SK-N-SH (cell line): ENCODE data around the gene PPA1. TPM values are rescaled to one million over a fixed set of nuclear protein-coding genes. Genes with fewer than 3 reads are reported as not detected.
"Not testable (repeated sequence)": the region's sequence is repeated elsewhere in the genome, so short reads cannot be mapped to it uniquely, and the experiment has no call there.

ENCODE experiments used
- CTCF ChIA-PET: fragments of 300-600, 350-600 bp; formaldehyde crosslinking; extraction: SDS; loops from one replicate; lab custom pipeline; 2021; lab: Yijun Ruan, JAX
- POLR2A ChIA-PET: fragments of 350-600 bp; sonication (Branson Sonifier 250); formaldehyde crosslinking; extraction: SDS; loops from one replicate; lab custom pipeline; 2020; ENCODE audit warnings: antibody characterized with exemption, inconsistent platforms; lab: Yijun Ruan, JAX
- DNase-seq: peaks from one replicate; pipeline ENCODE4 v3.0.0; 2012
- H2AFZ ChIP-seq: fragments of 200-600 bp; sonication (generic); 2 replicates; pipeline ENCODE4 v1.8.1; 2016; ENCODE audit warnings: antibody characterized with exemption, mild to moderate bottlenecking, low read depth
- H3F3A ChIP-seq: fragments of 200-600 bp; sonication (generic); replicated peaks from 2 replicates; pipeline ENCODE3; 2016; ENCODE audit warnings: antibody characterized with exemption, mild to moderate bottlenecking; ENCODE audit not compliant: insufficient read depth
- H3K27ac ChIP-seq, 2 experiments: fragments of 200-500 bp in 1 of 2; fragments of 200-600 bp in 1 of 2; sonication (Bioruptor generic) in 1 of 2; sonication (generic), shearing (Covaris generic) in 1 of 2; 2 replicates each; pipeline versions ENCODE4 v1.5.1 to v1.6.1; 2014 to 2016; ENCODE audit warnings: low read depth in 2 of 2, inconsistent platforms in 1 of 2, low read length in 1 of 2, mild to moderate bottlenecking in 1 of 2, mixed read lengths in 1 of 2
- H3K27me3 ChIP-seq: fragments of 200-600 bp; sonication (generic), shearing (Covaris generic); 2 replicates; pipeline ENCODE4 v1.6.1; 2016; ENCODE audit warnings: mixed run types; ENCODE audit not compliant: insufficient read depth
- H3K36me3 ChIP-seq, 2 experiments: fragments of 200-500 bp in 1 of 2; fragments of 200-600 bp in 1 of 2; sonication (Bioruptor generic) in 1 of 2; sonication (generic) in 1 of 2; replicated peaks in 1 of 2; 2 replicates each; pipeline versions ENCODE3 to v1.5.1; 2014 to 2016; ENCODE audit warnings: low read length in 1 of 2, mild to moderate bottlenecking in 1 of 2; ENCODE audit not compliant: insufficient read depth in 2 of 2, control insufficient read depth in 1 of 2
- H3K4me1 ChIP-seq, 2 experiments: fragments of 200-500 bp in 1 of 2; fragments of 200-600 bp in 1 of 2; sonication (Bioruptor generic) in 1 of 2; sonication (generic), shearing (Covaris generic) in 1 of 2; 2 replicates each; pipeline versions ENCODE4 v1.5.1 to v1.6.1; 2014 to 2016; ENCODE audit warnings: low read depth in 1 of 2, low read length in 1 of 2, mixed run types in 1 of 2; ENCODE audit not compliant: insufficient read depth in 2 of 2, control insufficient read depth in 1 of 2
- H3K4me2 ChIP-seq: fragments of 200-600 bp; sonication (generic), shearing (Covaris generic); 2 replicates; pipeline ENCODE4 v1.6.1; 2017; ENCODE audit warnings: mixed run types
- H3K4me3 ChIP-seq, 2 experiments: fragments of 200-500 bp in 1 of 2; fragments of 200-600 bp in 1 of 2; sonication (Bioruptor generic) in 1 of 2; sonication (generic), shearing (Covaris generic) in 1 of 2; 2 replicates each; pipeline versions ENCODE4 v1.5.1 to v1.8.1; 2014 to 2016; ENCODE audit warnings: low read depth in 2 of 2, inconsistent platforms in 1 of 2, low read length in 1 of 2, mild to moderate bottlenecking in 1 of 2, mixed read lengths in 1 of 2, moderate library complexity in 1 of 2
- H3K79me2 ChIP-seq: fragments of 200-600 bp; sonication (generic); 2 replicates; pipeline ENCODE4 v1.8.1; 2017; ENCODE audit warnings: mild to moderate bottlenecking; ENCODE audit not compliant: insufficient read depth
- H3K9ac ChIP-seq: fragments of 200-600 bp; sonication (generic); 2 replicates; pipeline ENCODE4 v1.6.1; 2017; ENCODE audit warnings: mixed run types
- H3K9me2 ChIP-seq: fragments of 200-600 bp; sonication (generic); 2 replicates; pipeline ENCODE4 v1.6.1; 2017; ENCODE audit warnings: mixed run types
- H3K9me3 ChIP-seq: fragments of 200-600 bp; sonication (generic); 2 replicates; pipeline ENCODE4 v1.6.1; 2017; ENCODE audit warnings: mixed run types, mild to moderate bottlenecking, moderate library complexity
- H4K20me1 ChIP-seq: fragments of 200-600 bp; sonication (generic); 2 replicates; pipeline ENCODE4 v1.6.1; 2017; ENCODE audit warnings: mild to moderate bottlenecking, mixed run types; ENCODE audit not compliant: insufficient read depth
- CHD2 ChIP-seq: fragments of 150-350 bp; IDR thresholded peaks from 2 replicates; pipeline ENCODE4 v1.6.1; 2018; ENCODE audit warnings: low read length; ENCODE audit not compliant: partially characterized antibody
- ELF1 ChIP-seq: IDR thresholded peaks from 2 replicates; pipeline ENCODE4 v1.4.0; 2012
- EP300 ChIP-seq, 2 experiments: IDR thresholded peaks; 2 replicates each; pipeline versions ENCODE4 v1.4.0 to v1.6.1; 2012; ENCODE audit warnings: borderline replicate concordance in 1 of 2, low read depth in 1 of 2, low read length in 1 of 2
- FOSL2 ChIP-seq: IDR thresholded peaks from 2 replicates; pipeline ENCODE4 v1.4.0; 2012; ENCODE audit warnings: low read depth, mild to moderate bottlenecking, moderate library complexity, borderline replicate concordance
- GABPA ChIP-seq: IDR thresholded peaks from 2 replicates; pipeline ENCODE4 v1.4.0; 2012; ENCODE audit warnings: low read depth, mild to moderate bottlenecking
- GATA2 ChIP-seq: sonication (generic); formaldehyde crosslinking; IDR thresholded peaks from 2 replicates; pipeline ENCODE4 v1.5.0; 2020; ENCODE audit warnings: mild to moderate bottlenecking, missing genetic modification reagents
- JUND ChIP-seq: IDR thresholded peaks from 2 replicates; pipeline ENCODE4 v1.4.0; 2012
- NFIC ChIP-seq: IDR thresholded peaks from 2 replicates; pipeline ENCODE4 v1.4.0; 2012; ENCODE audit warnings: borderline replicate concordance
- RFX5 ChIP-seq: IDR thresholded peaks from 2 replicates; pipeline ENCODE4 v1.6.1; 2012; ENCODE audit warnings: mild to moderate bottlenecking, improper control_type of control experiment, low read length
- RXRA ChIP-seq: IDR thresholded peaks from 2 replicates; pipeline ENCODE4 v1.4.0; 2012; ENCODE audit warnings: low read depth, mild to moderate bottlenecking, borderline replicate concordance
- SIN3A ChIP-seq: IDR thresholded peaks from 2 replicates; pipeline ENCODE4 v1.6.1; 2012; ENCODE audit warnings: low read depth, mild to moderate bottlenecking, low read length, moderate library complexity, borderline replicate concordance
- SMC3 ChIP-seq: IDR thresholded peaks from 2 replicates; pipeline ENCODE4 v1.6.1; 2012; ENCODE audit warnings: low read depth, low read length, improper control_type of control experiment
- TEAD4 ChIP-seq: IDR thresholded peaks from 2 replicates; pipeline ENCODE4 v1.4.0; 2012; ENCODE audit warnings: mild to moderate bottlenecking, borderline replicate concordance; ENCODE audit not compliant: insufficient read depth
- WGBS: methylation state at CpG from one replicate; pipeline ENCODE4 v1.1.6; 2017; ENCODE audit warnings: low lambda C conversion rate; 5-methylcytosine and 5-hydroxymethylcytosine counted together
- polyA plus RNA-seq, 3 experiments: library from polyadenylated mRNA; depleted of rRNA; stranded (reverse); fragments of >200 nt; gene quantifications; 2 replicates each; pipeline ENCODE4 v1.2.3, GENCODE V29; 2012
- TF ChIP-seq, protein P1 (sequence below): fragments of 150-350 bp; IDR thresholded peaks from 2 replicates; pipeline ENCODE4 v1.6.1; 2017; ENCODE audit warnings: antibody characterized with exemption, low read length, low read depth, borderline replicate concordance
- TF ChIP-seq, protein P2 (sequence below): IDR thresholded peaks from 2 replicates; pipeline ENCODE4 v1.4.0; 2012; ENCODE audit warnings: low read depth
- TF ChIP-seq, protein P3 (sequence below): IDR thresholded peaks from 2 replicates; pipeline ENCODE4 v1.4.0; 2012; ENCODE audit warnings: low read depth, borderline replicate concordance
- TF ChIP-seq, protein P4 (sequence below): IDR thresholded peaks from 2 replicates; pipeline ENCODE4 v1.4.0; 2012; ENCODE audit warnings: low read depth, borderline replicate concordance

The PPA1 gene
- polyA plus RNA-seq, 1 of the 3 experiments (the other 2 are of a cell fraction), result 125 TPM

DNA sequence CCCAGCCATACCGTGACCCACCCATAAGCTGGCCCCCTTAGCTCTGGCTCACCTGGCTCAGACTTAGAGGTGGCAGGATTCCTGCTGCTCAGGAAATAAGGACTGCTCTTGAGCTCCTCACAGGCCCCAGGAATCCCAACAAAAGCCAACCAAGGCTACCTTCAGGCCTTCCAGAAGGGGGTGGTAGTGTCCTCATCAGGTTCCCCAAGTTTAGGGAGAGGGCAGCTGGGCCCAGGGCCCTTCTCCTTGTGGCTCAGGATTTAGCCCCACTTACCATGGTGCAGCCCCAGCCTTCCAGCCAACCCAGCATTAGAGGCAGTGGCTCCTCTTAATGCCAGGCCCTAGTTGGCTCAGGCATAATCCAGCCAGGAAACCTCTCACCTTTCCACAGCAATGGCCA lies 27.0 kb upstream of the PPA1 start:
- 27% methylated on average over 1 of the region's 1 CpG for WGBS
- CTCF ChIA-PET, result interaction anchor here (1.0 to 2.0 kb wide), 4 partner anchors 9 to 28 kb away, joined by 3 to 8 read pairs (median 4); no protein-coding TSS in a partner anchor

DNA sequence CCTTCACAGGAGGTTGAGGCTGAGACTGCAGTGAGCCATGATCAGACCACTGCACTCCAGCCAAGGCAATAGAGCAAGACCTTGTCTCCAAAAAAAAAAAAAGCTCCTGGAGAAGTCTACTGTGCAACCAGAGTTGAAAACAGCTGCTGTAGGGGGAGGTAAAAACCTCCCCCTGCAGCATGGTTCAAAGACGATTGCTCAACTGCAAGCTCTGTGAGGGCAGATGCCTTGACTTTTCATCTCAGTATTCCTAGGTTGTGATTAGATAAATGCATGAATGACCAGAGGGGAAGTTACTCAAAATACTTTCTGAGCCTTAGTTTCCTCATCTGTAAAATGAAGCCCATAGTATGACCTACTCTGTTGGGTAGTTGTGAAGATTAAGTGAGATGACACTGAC lies 25.0 kb upstream of the PPA1 start:
- Histone ChIP-seq H3K9ac (no peak overlapping the region), H3K27ac (no peak overlapping the region)
- CTCF ChIA-PET, result no interaction called here
- no peak for TF ChIP-seq SIN3A
- TF ChIP-seq, protein P1, sequence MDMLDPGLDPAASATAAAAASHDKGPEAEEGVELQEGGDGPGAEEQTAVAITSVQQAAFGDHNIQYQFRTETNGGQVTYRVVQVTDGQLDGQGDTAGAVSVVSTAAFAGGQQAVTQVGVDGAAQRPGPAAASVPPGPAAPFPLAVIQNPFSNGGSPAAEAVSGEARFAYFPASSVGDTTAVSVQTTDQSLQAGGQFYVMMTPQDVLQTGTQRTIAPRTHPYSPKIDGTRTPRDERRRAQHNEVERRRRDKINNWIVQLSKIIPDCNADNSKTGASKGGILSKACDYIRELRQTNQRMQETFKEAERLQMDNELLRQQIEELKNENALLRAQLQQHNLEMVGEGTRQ, result no peak
- TF ChIP-seq, protein P2, sequence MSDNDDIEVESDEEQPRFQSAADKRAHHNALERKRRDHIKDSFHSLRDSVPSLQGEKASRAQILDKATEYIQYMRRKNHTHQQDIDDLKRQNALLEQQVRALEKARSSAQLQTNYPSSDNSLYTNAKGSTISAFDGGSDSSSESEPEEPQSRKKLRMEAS, result no peak
- no peak for TF ChIP-seq ELF1
- TF ChIP-seq, protein P3, sequence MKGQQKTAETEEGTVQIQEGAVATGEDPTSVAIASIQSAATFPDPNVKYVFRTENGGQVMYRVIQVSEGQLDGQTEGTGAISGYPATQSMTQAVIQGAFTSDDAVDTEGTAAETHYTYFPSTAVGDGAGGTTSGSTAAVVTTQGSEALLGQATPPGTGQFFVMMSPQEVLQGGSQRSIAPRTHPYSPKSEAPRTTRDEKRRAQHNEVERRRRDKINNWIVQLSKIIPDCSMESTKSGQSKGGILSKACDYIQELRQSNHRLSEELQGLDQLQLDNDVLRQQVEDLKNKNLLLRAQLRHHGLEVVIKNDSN, result no peak
- no peak for TF ChIP-seq NFIC
- TF ChIP-seq FOSL2, result no peak
- no peak for TF ChIP-seq SMC3
- TF ChIP-seq, all 33 proteins: peak for 0
- no peak overlapping the region for H3K4me2 ChIP-seq
- no peaks in the 10 kb centered on the region for H3K4me1 ChIP-seq
- WGBS, result 60% methylated on average over 1 of the region's 1 CpG
- no peak overlapping the region for H3K4me3 ChIP-seq
- no peaks in the 10 kb centered on the region for H4K20me1 ChIP-seq
- no peak for DNase-seq
- no peaks in the 10 kb centered on the region for H3K79me2 ChIP-seq
- H3K9me3 ChIP-seq, result no peaks in the 10 kb centered on the region
- no peaks in the 10 kb centered on the region for H3F3A ChIP-seq
- POLR2A ChIA-PET, result no interaction called here
- H3K27me3 ChIP-seq, result no peaks in the 10 kb centered on the region; the same call in 1 of the 2 replicates
- H2AFZ ChIP-seq, result no peak overlapping the region
- H3K36me3 ChIP-seq, result no peaks in the 10 kb centered on the region
- no peaks in the 10 kb centered on the region for H3K9me2 ChIP-seq

More for the DNA sequence above, 27.0 kb upstream of the PPA1 start:
- H3K27me3 ChIP-seq, result no peaks in the 10 kb centered on the region
- no peak overlapping the region for H3K4me3 ChIP-seq
- H3K9me2 ChIP-seq, result no peaks in the 10 kb centered on the region
- no peak overlapping the region for H3K9ac ChIP-seq
- H3F3A ChIP-seq, result no peaks in the 10 kb centered on the region
- H3K27ac ChIP-seq, result no peak overlapping the region
- no peaks in the 10 kb centered on the region for H3K36me3 ChIP-seq
- no peak for TF ChIP-seq EP300 (IDR thresholded peaks at IDR 0.05; ENCODE audit: borderline replicate concordance in 1 of 2, low read depth in 1 of 2, low read length in 1 of 2)
- TF ChIP-seq, protein P1, result no peak
- TF ChIP-seq TEAD4, result no peak
- no peak for TF ChIP-seq GATA2 (CRISPR knock-in tag)
- TF ChIP-seq GABPA, result no peak
- TF ChIP-seq RFX5, result no peak
- TF ChIP-seq RXRA, result no peak
- TF ChIP-seq JUND, result no peak
- TF ChIP-seq CHD2, result no peak
- TF ChIP-seq, protein P2, result no peak
- TF ChIP-seq, protein P4, sequence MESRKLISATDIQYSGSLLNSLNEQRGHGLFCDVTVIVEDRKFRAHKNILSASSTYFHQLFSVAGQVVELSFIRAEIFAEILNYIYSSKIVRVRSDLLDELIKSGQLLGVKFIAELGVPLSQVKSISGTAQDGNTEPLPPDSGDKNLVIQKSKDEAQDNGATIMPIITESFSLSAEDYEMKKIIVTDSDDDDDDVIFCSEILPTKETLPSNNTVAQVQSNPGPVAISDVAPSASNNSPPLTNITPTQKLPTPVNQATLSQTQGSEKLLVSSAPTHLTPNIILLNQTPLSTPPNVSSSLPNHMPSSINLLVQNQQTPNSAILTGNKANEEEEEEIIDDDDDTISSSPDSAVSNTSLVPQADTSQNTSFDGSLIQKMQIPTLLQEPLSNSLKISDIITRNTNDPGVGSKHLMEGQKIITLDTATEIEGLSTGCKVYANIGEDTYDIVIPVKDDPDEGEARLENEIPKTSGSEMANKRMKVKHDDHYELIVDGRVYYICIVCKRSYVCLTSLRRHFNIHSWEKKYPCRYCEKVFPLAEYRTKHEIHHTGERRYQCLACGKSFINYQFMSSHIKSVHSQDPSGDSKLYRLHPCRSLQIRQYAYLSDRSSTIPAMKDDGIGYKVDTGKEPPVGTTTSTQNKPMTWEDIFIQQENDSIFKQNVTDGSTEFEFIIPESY, result no peak
- DNase-seq, result no peak
- no peaks in the 10 kb centered on the region for H4K20me1 ChIP-seq
- H3K79me2 ChIP-seq, result no peaks in the 10 kb centered on the region
- no peak overlapping the region for H2AFZ ChIP-seq
- POLR2A ChIA-PET, result interaction anchor here (0.9 kb wide), 1 partner anchor 10 kb away, joined by 3 read pairs; no protein-coding TSS in a partner anchor
- H3K9me3 ChIP-seq, result no peaks in the 10 kb centered on the region
- no peaks in the 10 kb centered on the region for H3K4me1 ChIP-seq
- H3K4me2 ChIP-seq, result no peak overlapping the region

DNA sequence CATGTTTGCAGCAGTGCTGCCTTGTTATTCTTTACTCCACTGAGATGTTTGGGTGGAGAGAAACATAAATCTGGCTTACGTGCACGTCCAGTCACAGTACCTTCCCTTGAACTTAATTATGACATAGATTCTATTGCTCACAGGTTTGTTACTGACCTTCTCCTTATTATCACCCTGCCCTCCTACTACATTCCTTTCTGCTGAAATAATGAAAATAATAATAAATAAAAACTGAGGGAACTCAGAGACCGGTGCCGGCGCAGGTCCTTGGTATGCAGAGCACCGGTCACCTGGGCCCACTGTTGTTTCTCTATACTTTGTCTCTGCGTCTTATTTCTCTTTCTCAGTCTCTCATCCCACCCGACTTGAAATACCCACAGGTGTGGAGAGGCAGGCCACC lies 24.6 kb upstream of the PPA1 start:
- H3F3A ChIP-seq, H4K20me1 ChIP-seq, CTCF ChIA-PET, H3K4me3 ChIP-seq, H3K27ac ChIP-seq, H3K9me3 ChIP-seq, H3K36me3 ChIP-seq, H3K4me1 ChIP-seq, DNase-seq, H3K9me2 ChIP-seq, H3K9ac ChIP-seq, H3K27me3 ChIP-seq, POLR2A ChIA-PET, H3K4me2 ChIP-seq, H2AFZ ChIP-seq, H3K79me2 ChIP-seq: not testable (repeated sequence)
- 79% methylated on average over 8 of the region's 8 CpGs for WGBS
